ENCODE results near the gene FHIP1A. TPM values are rescaled to one million over a fixed set of nuclear protein-coding genes. Genes with fewer than 3 reads are reported as not detected.

The FHIP1A gene
- total and polyA plus RNA-seq, 2 of the 13 experiments (the other 11 are each of a cell fraction or from before 2014, with no cell fraction given), result 4.1 to 6.2 TPM

GRCh38 chr4:151408380-151408629, 671 bp upstream of the FHIP1A start (continued):
- TF ChIP-seq, protein P1, sequence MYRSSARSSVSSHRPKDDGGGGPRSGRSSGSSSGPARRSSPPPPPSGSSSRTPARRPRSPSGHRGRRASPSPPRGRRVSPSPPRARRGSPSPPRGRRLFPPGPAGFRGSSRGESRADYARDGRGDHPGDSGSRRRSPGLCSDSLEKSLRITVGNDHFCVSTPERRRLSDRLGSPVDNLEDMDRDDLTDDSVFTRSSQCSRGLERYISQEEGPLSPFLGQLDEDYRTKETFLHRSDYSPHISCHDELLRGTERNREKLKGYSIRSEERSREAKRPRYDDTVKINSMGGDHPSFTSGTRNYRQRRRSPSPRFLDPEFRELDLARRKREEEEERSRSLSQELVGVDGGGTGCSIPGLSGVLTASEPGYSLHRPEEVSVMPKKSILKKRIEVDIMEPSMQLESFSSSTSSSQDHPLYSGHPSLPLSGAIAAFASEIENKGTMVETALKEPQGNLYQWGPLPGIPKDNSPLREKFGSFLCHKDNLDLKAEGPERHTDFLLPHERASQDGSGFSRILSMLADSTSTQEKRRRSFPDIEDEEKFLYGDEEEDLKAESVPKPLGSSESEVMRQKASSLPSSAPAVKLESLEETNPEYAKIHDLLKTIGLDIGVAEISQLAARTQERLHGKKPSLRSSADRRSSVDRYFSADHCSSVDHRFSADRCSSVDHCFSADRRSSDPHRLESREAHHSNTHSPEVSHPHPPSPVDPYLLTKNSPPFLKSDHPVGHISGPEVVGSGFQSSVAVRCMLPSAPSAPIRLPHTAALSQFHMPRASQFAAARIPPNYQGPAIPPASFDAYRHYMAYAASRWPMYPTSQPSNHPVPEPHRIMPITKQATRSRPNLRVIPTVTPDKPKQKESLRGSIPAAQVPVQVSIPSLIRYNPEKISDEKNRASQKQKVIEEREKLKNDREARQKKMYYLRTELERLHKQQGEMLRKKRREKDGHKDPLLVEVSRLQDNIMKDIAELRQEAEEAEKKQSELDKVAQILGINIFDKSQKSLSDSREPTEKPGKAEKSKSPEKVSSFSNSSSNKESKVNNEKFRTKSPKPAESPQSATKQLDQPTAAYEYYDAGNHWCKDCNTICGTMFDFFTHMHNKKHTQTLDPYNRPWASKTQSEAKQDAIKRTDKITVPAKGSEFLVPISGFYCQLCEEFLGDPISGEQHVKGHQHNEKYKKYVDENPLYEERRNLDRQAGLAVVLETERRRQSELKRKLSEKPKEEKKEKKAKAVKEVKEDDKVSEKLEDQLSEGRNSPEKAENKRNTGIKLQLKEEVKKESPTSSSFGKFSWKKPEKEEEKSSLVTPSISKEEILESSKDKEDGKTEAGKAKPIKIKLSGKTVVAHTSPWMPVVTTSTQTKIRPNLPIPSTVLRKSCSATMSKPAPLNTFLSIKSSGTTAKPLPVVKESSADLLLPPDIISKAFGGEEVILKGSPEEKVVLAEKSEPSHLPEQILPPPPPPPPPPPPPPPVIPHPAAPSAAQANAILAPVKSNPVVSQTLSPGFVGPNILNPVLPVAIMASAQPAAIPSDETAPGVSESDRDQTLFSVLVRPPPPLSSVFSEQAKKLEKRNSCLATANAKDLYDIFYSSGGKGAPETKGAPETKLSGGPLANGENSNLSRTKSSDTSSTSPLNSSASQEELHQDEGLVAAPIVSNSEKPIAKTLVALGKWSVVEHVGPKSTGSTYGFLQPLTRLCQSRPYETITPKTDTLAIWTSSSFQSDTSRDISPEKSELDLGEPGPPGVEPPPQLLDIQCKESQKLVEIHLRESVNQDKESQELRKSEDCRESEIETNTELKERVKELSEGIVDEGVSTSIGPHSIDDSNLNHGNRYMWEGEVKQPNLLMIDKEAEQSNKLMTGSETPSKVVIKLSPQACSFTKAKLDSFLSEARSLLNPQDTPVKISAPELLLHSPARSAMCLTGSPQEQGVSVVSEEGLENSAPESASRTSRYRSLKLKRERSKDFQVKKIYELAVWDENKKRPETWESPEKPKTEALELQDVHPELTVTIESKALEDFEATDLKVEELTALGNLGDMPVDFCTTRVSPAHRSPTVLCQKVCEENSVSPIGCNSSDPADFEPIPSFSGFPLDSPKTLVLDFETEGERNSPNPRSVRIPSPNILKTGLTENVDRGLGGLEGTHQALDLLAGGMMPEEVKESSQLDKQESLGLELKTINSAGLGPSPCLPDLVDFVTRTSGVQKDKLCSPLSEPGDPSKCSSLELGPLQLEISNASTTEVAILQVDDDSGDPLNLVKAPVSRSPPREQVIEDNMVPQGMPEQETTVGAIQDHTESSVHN (CRISPR knock-in tag; IDR thresholded peaks at IDR 0.05), result no peak
- no peak; the same call in 1 of the 2 replicates for TF ChIP-seq ZBTB20 (CRISPR knock-in tag; IDR thresholded peaks at IDR 0.05; ENCODE audit: borderline replicate concordance, low read depth)
- TF ChIP-seq CCDC6 (CRISPR knock-in tag; IDR thresholded peaks at IDR 0.05), result no peak
- TF ChIP-seq MBD4 (IDR thresholded peaks at IDR 0.05; ENCODE audit: borderline replicate concordance, low read length), result no peak
- peak; percentile 77; the same call in 1 of the 2 replicates for TF ChIP-seq ZNF30 (CRISPR knock-in tag; IDR thresholded peaks at IDR 0.05)
- TF ChIP-seq ZHX2 (IDR thresholded peaks at IDR 0.05; ENCODE audit: low read depth), result no peak
- no peak for TF ChIP-seq ZHX2 (CRISPR knock-in tag; IDR thresholded peaks at IDR 0.05; ENCODE audit: borderline replicate concordance)
- TF ChIP-seq KDM3A (CRISPR knock-in tag; IDR thresholded peaks at IDR 0.05; ENCODE audit: low read depth), result no peak
- no peak for TF ChIP-seq NFYB (CRISPR knock-in tag; IDR thresholded peaks at IDR 0.05)
- TF ChIP-seq, protein P2, sequence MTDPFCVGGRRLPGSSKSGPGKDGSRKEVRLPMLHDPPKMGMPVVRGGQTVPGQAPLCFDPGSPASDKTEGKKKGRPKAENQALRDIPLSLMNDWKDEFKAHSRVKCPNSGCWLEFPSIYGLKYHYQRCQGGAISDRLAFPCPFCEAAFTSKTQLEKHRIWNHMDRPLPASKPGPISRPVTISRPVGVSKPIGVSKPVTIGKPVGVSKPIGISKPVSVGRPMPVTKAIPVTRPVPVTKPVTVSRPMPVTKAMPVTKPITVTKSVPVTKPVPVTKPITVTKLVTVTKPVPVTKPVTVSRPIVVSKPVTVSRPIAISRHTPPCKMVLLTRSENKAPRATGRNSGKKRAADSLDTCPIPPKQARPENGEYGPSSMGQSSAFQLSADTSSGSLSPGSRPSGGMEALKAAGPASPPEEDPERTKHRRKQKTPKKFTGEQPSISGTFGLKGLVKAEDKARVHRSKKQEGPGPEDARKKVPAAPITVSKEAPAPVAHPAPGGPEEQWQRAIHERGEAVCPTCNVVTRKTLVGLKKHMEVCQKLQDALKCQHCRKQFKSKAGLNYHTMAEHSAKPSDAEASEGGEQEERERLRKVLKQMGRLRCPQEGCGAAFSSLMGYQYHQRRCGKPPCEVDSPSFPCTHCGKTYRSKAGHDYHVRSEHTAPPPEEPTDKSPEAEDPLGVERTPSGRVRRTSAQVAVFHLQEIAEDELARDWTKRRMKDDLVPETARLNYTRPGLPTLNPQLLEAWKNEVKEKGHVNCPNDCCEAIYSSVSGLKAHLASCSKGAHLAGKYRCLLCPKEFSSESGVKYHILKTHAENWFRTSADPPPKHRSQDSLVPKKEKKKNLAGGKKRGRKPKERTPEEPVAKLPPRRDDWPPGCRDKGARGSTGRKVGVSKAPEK (CRISPR knock-in tag; IDR thresholded peaks at IDR 0.05; ENCODE audit: borderline replicate concordance), result no peak
- TF ChIP-seq ZNF138 (CRISPR knock-in tag; IDR thresholded peaks at IDR 0.05; ENCODE audit: low read depth), result 0 out of 2 replicates have a peak, but pooled peaks have one; percentile 31
- no peak for TF ChIP-seq SP2 (CRISPR knock-in tag; IDR thresholded peaks at IDR 0.05)
- TF ChIP-seq SP4 (CRISPR knock-in tag; IDR thresholded peaks at IDR 0.05), result no peak

All from HepG2 (cell line).